ENCODE measurements around the gene COX6B2. TPM values are rescaled to one million over a fixed set of nuclear protein-coding genes. Genes with fewer than 3 reads are reported as not detected.

Gene COX6B2
- total RNA-seq, 4 donors from 2014 or later, result not detected

GRCh38 chr19:55376241-55376933 is 21.9 kb upstream of the COX6B2 start, which contains the start of gene TMEM190:
Gene TMEM190 (plus strand): TSS chr19:55376826. CDS start chr19:55376854, 28 bp downstream.
- DNase-seq, result no peak
- H3K4me1 ChIP-seq, result no peaks in the 10 kb centered on the region
- in situ Hi-C loops (cut with MboI; ENCODE audit: low sequenced_read_pairs in 4 of 4), result loop anchor here in 1 of 4 donors (10.0 kb wide), 1 partner anchor 288 kb away; no protein-coding TSS in a partner anchor
- H3K9me3 ChIP-seq, result no peaks in the 10 kb centered on the region
- ATAC-seq, result no peak
- peaks cover 51 to 65% (median 63%) of the 10 kb centered on the region in 3 donors for H3K27me3 ChIP-seq
- no peak within 1 kb of the TSS for H3K27ac ChIP-seq
- H3K4me3 ChIP-seq, result no peak within 1 kb of the TSS
- H3K36me3 ChIP-seq, result no peaks in the 10 kb centered on the region
- TF ChIP-seq POLR2A (IDR thresholded peaks at IDR 0.05) (no peak), CTCF (IDR thresholded peaks at IDR 0.05 in 4 of 5, conservative IDR thresholded peaks at IDR 0.05 in 1 of 5) (no peak)
- intact Hi-C loops (cut with DNase I; ENCODE audit: low total_unique reads), result no loop called here

- Histone ChIP-seq H3K4me1 (no peaks in the 10 kb centered on the region), H3K4me3 (no peak overlapping the region), H3K27me3 (peaks cover 68 to 83% (median 83%) of the 10 kb centered on the region in 3 donors), H3K27ac (no peak overlapping the region), H3K36me3 (no peaks in the 10 kb centered on the region), H3K9me3 (no peaks in the 10 kb centered on the region)
- intact Hi-C loops (cut with DNase I; ENCODE audit: low total_unique reads) (no loop called here), in situ Hi-C loops (cut with MboI; ENCODE audit: low sequenced_read_pairs in 4 of 4) (loop anchor here in 1 of 4 donors (10.0 kb wide), 1 partner anchor 291 kb away; no protein-coding TSS in a partner anchor)
- ATAC-seq (no peak), DNase-seq (no peak)
- TF ChIP-seq CTCF (IDR thresholded peaks at IDR 0.05 in 4 of 5, conservative IDR thresholded peaks at IDR 0.05 in 1 of 5), result no peak
- TF ChIP-seq POLR2A (IDR thresholded peaks at IDR 0.05), result no peak
Measured at GRCh38 chr19:55373993-55374757, 19.7 kb upstream of the COX6B2 start.

- H3K4me1 ChIP-seq, result no peaks in the 10 kb centered on the region
- no peaks in the 10 kb centered on the region for H3K36me3 ChIP-seq
- in situ Hi-C loops (cut with MboI; ENCODE audit: low sequenced_read_pairs in 4 of 4) (loop anchor here in 1 of 4 donors (10.0 kb wide), 1 partner anchor 291 kb away; no protein-coding TSS in a partner anchor), intact Hi-C loops (cut with DNase I; ENCODE audit: low total_unique reads) (no loop called here)
- no peak overlapping the region for H3K27ac ChIP-seq
- DNase-seq (no peak), ATAC-seq (no peak)
- no peak overlapping the region for H3K4me3 ChIP-seq
- no peaks in the 10 kb centered on the region for H3K9me3 ChIP-seq
- TF ChIP-seq POLR2A (IDR thresholded peaks at IDR 0.05) (no peak), CTCF (IDR thresholded peaks at IDR 0.05 in 4 of 5, conservative IDR thresholded peaks at IDR 0.05 in 1 of 5) (no peak)
- peaks cover 75 to 90% (median 90%) of the 10 kb centered on the region in 3 donors for H3K27me3 ChIP-seq
Measured at GRCh38 chr19:55373306-55373992, 18.9 kb upstream of the COX6B2 start.

GRCh38 chr19:55372316-55373081 is 18.0 kb upstream of the COX6B2 start:
- DNase-seq (no peak), ATAC-seq (no peak)
- Histone ChIP-seq H3K27me3 (peaks cover 77 to 93% (median 93%) of the 10 kb centered on the region in 3 donors), H3K27ac (no peak overlapping the region), H3K4me1 (no peaks in the 10 kb centered on the region), H3K36me3 (no peaks in the 10 kb centered on the region), H3K9me3 (no peaks in the 10 kb centered on the region), H3K4me3 (no peak overlapping the region)
- no peak for TF ChIP-seq CTCF (IDR thresholded peaks at IDR 0.05 in 4 of 5, conservative IDR thresholded peaks at IDR 0.05 in 1 of 5)
- TF ChIP-seq POLR2A (IDR thresholded peaks at IDR 0.05), result no peak
- in situ Hi-C loops (cut with MboI; ENCODE audit: low sequenced_read_pairs in 4 of 4) (loop anchor here in 1 of 4 donors (10.0 kb wide), 1 partner anchor 292 kb away; no protein-coding TSS in a partner anchor), intact Hi-C loops (cut with DNase I; ENCODE audit: low total_unique reads) (no loop called here)

Data from gastrocnemius medialis (tissue), 4 donors.